Muscle layer of duodenum (tissue), 2 donors: ENCODE data around the gene ROM1.
A peak's percentile ranks its signal among the peaks of the same experiment; 100 is the strongest.
"Not testable (repeated sequence)": the region's sequence is repeated elsewhere in the genome, so short reads cannot be mapped to it uniquely, and the experiment has no call there.

ENCODE experiments used
- H3K27ac ChIP-seq: one replicate; pipeline ENCODE4 v1.7.0; 2013; ENCODE audit warnings: mild to moderate bottlenecking, low read length
- H3K27me3 ChIP-seq: one replicate; pipeline ENCODE4 v1.7.0; 2013; ENCODE audit warnings: low read depth, mild to moderate bottlenecking, control low read depth, low read length
- H3K36me3 ChIP-seq, 2 donors: one replicate each; pipeline ENCODE4 v1.7.0; 2013; ENCODE audit warnings: low read length in 2 of 2, control low read depth in 1 of 2, mild to moderate bottlenecking in 1 of 2; ENCODE audit not compliant: insufficient read depth in 2 of 2, control insufficient read depth in 1 of 2
- H3K4me1 ChIP-seq, 2 donors: one replicate each; pipeline ENCODE4 v1.7.0; 2013; ENCODE audit warnings: low read length in 2 of 2, mild to moderate bottlenecking in 2 of 2, control low read depth in 1 of 2, moderate library complexity in 1 of 2; ENCODE audit not compliant: insufficient read depth in 2 of 2, control insufficient read depth in 1 of 2
- H3K4me3 ChIP-seq, 2 donors: one replicate each; pipeline ENCODE4 v1.7.0; 2013; ENCODE audit warnings: low read length in 2 of 2, low read depth in 1 of 2, mild to moderate bottlenecking in 1 of 2
- H3K9me3 ChIP-seq, 2 donors: one replicate each; pipeline ENCODE4 v1.7.0; 2013; ENCODE audit warnings: low read length in 2 of 2, control low read depth in 1 of 2, mild to moderate bottlenecking in 1 of 2; ENCODE audit not compliant: control insufficient read depth in 1 of 2
- donor health status: healthy.

The ROM1 gene

GRCh38 chr11:62611705-62612365 is 1.2 kb upstream of the ROM1 start:
- Histone ChIP-seq H3K27ac (peak overlapping the region; percentile 91), H3K9me3 (no peaks in the 10 kb centered on the region), H3K36me3 (peaks cover 23 to 24% of the 10 kb centered on the region in 2 donors), H3K27me3 (no peaks in the 10 kb centered on the region), H3K4me3 (peak overlapping the region; percentile 72 to 90), H3K4me1 (peaks cover 5 to 18% of the 10 kb centered on the region in 2 donors)

GRCh38 chr11:62613291-62613778 is 278 bp downstream of the ROM1 start:
- Histone ChIP-seq H3K27me3 (no peaks in the 10 kb centered on the region), H3K9me3 (no peaks in the 10 kb centered on the region), H3K36me3 (peaks cover 15 to 22% of the 10 kb centered on the region in 2 donors), H3K4me3 (peak overlapping the region in 1 of 2 donors; percentile 72), H3K27ac (peak overlapping the region; percentile 23), H3K4me1 (peaks cover 5 to 18% of the 10 kb centered on the region in 2 donors)

GRCh38 chr11:62614275-62614674 is 1.2 kb downstream of the ROM1 start:
- Histone ChIP-seq H3K9me3 (no peaks in the 10 kb centered on the region), H3K4me3 (no peak overlapping the region), H3K27me3 (no peaks in the 10 kb centered on the region), H3K4me1 (peaks cover 5 to 18% of the 10 kb centered on the region in 2 donors), H3K36me3 (peaks cover 11 to 15% of the 10 kb centered on the region in 2 donors), H3K27ac (no peak overlapping the region)

GRCh38 chr11:62615521-62615920 is 2.5 kb downstream of the ROM1 start:
- Histone ChIP-seq H3K27me3 (no peaks in the 10 kb centered on the region), H3K4me3 (no peak overlapping the region), H3K36me3 (peaks cover 8 to 15% of the 10 kb centered on the region in 2 donors), H3K27ac (no peak overlapping the region), H3K4me1 (peaks cover 6 to 21% of the 10 kb centered on the region in 2 donors), H3K9me3 (no peaks in the 10 kb centered on the region)

GRCh38 chr11:62616957-62617356 is 3.9 kb downstream of the ROM1 start:
- H3K4me1 ChIP-seq = peaks cover 9 to 14% of the 10 kb centered on the region in 2 donors
- not testable (repeated sequence) for H3K27me3 ChIP-seq, H3K27ac ChIP-seq, H3K9me3 ChIP-seq, H3K4me3 ChIP-seq
- H3K36me3 ChIP-seq = peaks cover 7 to 15% of the 10 kb centered on the region in 2 donors

- Histone ChIP-seq H3K4me1 (peaks cover 9% of the 10 kb centered on the region in 2 donors), H3K4me3 (peak overlapping the region; percentile 81 to 94), H3K9me3 (no peaks in the 10 kb centered on the region), H3K36me3 (peaks cover 11 to 28% of the 10 kb centered on the region in 2 donors), H3K27ac (peak overlapping the region; percentile 92), H3K27me3 (no peaks in the 10 kb centered on the region)
Measured at GRCh38 chr11:62621027-62621566, 8.0 kb downstream of the ROM1 start.

- peak within 1 kb of the TSS; percentile 81 to 94 for H3K4me3 ChIP-seq
- H3K27ac ChIP-seq = peak within 1 kb of the TSS; percentile 92
- peaks cover 18 to 28% of the 10 kb centered on the region in 2 donors for H3K36me3 ChIP-seq
- H3K4me1 ChIP-seq = peaks cover 9% of the 10 kb centered on the region in 2 donors
- no peaks in the 10 kb centered on the region for H3K27me3 ChIP-seq
- H3K9me3 ChIP-seq = no peaks in the 10 kb centered on the region
Measured at GRCh38 chr11:62621567-62622470, 8.8 kb downstream of the ROM1 start, which contains the start of gene B3GAT3. Gene B3GAT3 (minus strand): TSS chr11:62621986. CDS start chr11:62621947, 39 bp downstream.

- no peaks in the 10 kb centered on the region for H3K9me3 ChIP-seq
- H3K36me3 ChIP-seq = peaks cover 23 to 29% of the 10 kb centered on the region in 2 donors
- H3K27me3 ChIP-seq = no peaks in the 10 kb centered on the region
- peak overlapping the region; percentile 81 to 94 for H3K4me3 ChIP-seq
- peak overlapping the region; percentile 90 for H3K27ac ChIP-seq
- H3K4me1 ChIP-seq = peaks cover 9% of the 10 kb centered on the region in 2 donors
Measured at GRCh38 chr11:62622476-62623089, 9.5 kb downstream of the ROM1 start.

GRCh38 chr11:62627713-62628112 is 14.7 kb downstream of the ROM1 start:
- Histone ChIP-seq H3K27me3 (no peaks in the 10 kb centered on the region), H3K36me3 (peaks cover 65 to 76% of the 10 kb centered on the region in 2 donors), H3K4me1 (no peaks in the 10 kb centered on the region), H3K9me3 (no peaks in the 10 kb centered on the region), H3K4me3 (no peak overlapping the region), H3K27ac (no peak overlapping the region)

- Histone ChIP-seq H3K36me3 (peaks cover 66 to 79% of the 10 kb centered on the region in 2 donors), H3K27ac (no peak overlapping the region), H3K4me1 (no peaks in the 10 kb centered on the region), H3K4me3 (no peak overlapping the region), H3K27me3 (no peaks in the 10 kb centered on the region), H3K9me3 (no peaks in the 10 kb centered on the region)
Measured at GRCh38 chr11:62632492-62632891, 19.4 kb downstream of the ROM1 start.
